Gastrocnemius medialis (tissue), 4 donors: ENCODE measurements around the gene GTF3C1. TPM values are rescaled to one million over a fixed set of nuclear protein-coding genes. Genes with fewer than 3 reads are reported as not detected.
A peak's percentile ranks its signal among the peaks of the same experiment; 100 is the strongest.

ENCODE experiments used
- ATAC-seq, 2 donors: fragments of 150-250 bp; one replicate each; pipeline ENCODE4 v1.9.1; 2016
- DNase-seq, 2 donors: peaks; one replicate each; pipeline ENCODE4 v3.0.0-alpha.2; 2019
- H3K27ac ChIP-seq, 4 donors: fragments of 200-600 bp; sonication (generic); 1 replicate in 1 of 4; 2 replicates in 3 of 4; pipeline ENCODE4 v1.5.1; 2016 to 2018; ENCODE audit warnings: mild to moderate bottlenecking in 2 of 4, moderate library complexity in 1 of 4
- H3K27me3 ChIP-seq, 3 donors: fragments of 200-600 bp; sonication (generic) in 2 of 3; 1 replicate in 1 of 3; 2 replicates in 2 of 3; pipeline versions ENCODE4 v1.5.1 to v1.6.0; 2016 to 2019; ENCODE audit warnings: mild to moderate bottlenecking in 1 of 3, moderate library complexity in 1 of 3
- H3K36me3 ChIP-seq, 2 donors: fragments of 200-600 bp; sonication (generic) in 1 of 2; one replicate each; pipeline ENCODE4 v1.5.1; 2017 to 2018
- H3K4me1 ChIP-seq, 2 donors: fragments of 200-600 bp; sonication (generic) in 1 of 2; one replicate each; pipeline ENCODE4 v1.5.1; 2016 to 2017; ENCODE audit warnings: mild to moderate bottlenecking in 2 of 2
- H3K4me3 ChIP-seq, 4 donors: fragments of 200-600 bp; sonication (generic) in 3 of 4; 1 replicate in 1 of 4; 2 replicates in 3 of 4; pipeline ENCODE4 v1.5.1; 2016 to 2019; ENCODE audit warnings: mild to moderate bottlenecking in 2 of 4
- H3K9me3 ChIP-seq, 3 donors: fragments of 200-600 bp; sonication (generic) in 2 of 3; 1 replicate in 1 of 3; 2 replicates in 2 of 3; pipeline ENCODE4 v1.5.1; 2016 to 2019
- POLR2A ChIP-seq, 2 donors: fragments of 450-650 bp; IDR thresholded peaks; one replicate each; pipeline ENCODE4 v1.6.1; 2017; ENCODE audit warnings: antibody characterized with exemption in 2 of 2, mild to moderate bottlenecking in 2 of 2, moderate library complexity in 2 of 2
- in situ Hi-C, 4 donors: fragments of 200-750 bp; cut with MboI; loops; one replicate each; pipeline versions ENCODE4 v1.15.0 to v1.8.0; 2017; ENCODE audit warnings: low sequenced_read_pairs in 4 of 4
- intact Hi-C: fragments of 100-400 bp; cut with DNase I; formaldehyde crosslinking; loops from one replicate; pipeline ENCODE4 v1.15.1; 2023; ENCODE audit warnings: low total_unique reads
- total RNA-seq, 4 donors: library from RNA; depleted of rRNA; stranded (reverse); fragments of >200 nt; gene quantifications; one replicate each; pipeline versions ENCODE4 v1.1.0 to v1.2.3, GENCODE V29; 2016
- TF ChIP-seq, protein P1 (sequence below), 5 experiments: fragments of 450-650 bp in 3 of 5; fragments of 200-600 bp in 2 of 5; sonication (generic) in 2 of 5; IDR thresholded peaks in 4 of 5; conservative IDR thresholded peaks in 1 of 5; 1 replicate in 4 of 5; 2 replicates in 1 of 5; pipeline ENCODE4 v1.5.1; 2016 to 2019; ENCODE audit warnings: antibody characterized with exemption in 5 of 5, mild to moderate bottlenecking in 3 of 5, moderate library complexity in 3 of 5

The GTF3C1 gene
- total RNA-seq, 4 donors from 2014 or later: 52.0 to 108 (median 67.8) TPM

DNA sequence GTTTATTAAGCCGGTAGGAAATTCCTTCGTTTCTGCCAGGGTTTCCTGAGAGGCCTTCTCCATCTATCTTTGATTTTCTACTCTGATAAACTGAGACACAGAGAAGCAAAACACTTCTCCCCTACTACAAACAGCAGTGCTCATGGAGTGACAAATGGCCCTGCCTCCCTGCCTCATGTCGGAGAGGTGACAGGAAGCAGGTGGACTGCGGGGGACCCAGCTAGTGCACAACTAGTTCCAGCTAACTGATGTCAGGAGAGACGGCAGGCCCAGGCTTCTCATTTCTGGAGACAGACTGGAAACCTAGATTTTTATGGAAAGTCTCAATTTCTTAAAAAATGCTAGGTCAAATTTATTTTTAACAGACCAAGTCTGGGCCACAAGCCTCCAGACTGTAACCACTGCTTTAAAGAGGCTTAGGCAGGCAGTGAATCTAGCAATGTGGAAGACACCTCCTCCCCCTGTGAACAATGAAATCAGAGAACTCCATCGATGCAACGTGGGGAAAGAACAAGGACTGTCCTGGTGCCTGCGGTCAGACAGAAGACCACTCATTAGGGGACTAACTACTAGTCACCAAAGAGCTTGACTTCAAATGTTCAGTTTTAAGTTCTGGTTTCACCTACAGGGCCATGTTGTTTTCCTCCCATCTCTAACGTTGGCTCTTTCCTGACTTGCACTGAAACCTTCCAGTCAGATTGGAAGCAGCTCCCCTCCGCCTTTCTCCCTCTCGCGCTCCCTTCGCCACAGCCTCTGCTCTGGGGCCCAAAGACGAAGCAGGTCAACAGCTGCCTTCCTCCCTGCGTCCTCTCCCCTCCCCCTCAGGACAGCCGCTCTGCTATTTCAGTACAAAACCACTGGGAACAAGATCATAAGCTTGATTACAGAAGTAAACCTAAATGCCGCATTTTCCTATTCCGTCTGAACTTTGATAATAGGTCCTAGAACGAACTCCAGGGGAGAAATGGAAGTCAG lies 17.6 kb downstream of the GTF3C1 start:
- Histone ChIP-seq H3K4me3 (no peak overlapping the region), H3K9me3 (no peaks in the 10 kb centered on the region), H3K27ac (peak overlapping the region; percentile 96 to 98 (median 96)), H3K27me3 (no peaks in the 10 kb centered on the region), H3K4me1 (peaks cover 48 to 50% of the 10 kb centered on the region in 2 donors), H3K36me3 (peaks cover 0 to 65% of the 10 kb centered on the region in 2 donors)
- ATAC-seq: peak; percentile 48 to 59
- in situ Hi-C loops: no loop called here
- intact Hi-C loops: loop anchor here (1.0 to 2.0 kb wide), 3 partner anchors 15 to 50 kb away; no protein-coding TSS in a partner anchor
- no peak for TF ChIP-seq POLR2A (IDR thresholded peaks at IDR 0.05)
- TF ChIP-seq, protein P1, sequence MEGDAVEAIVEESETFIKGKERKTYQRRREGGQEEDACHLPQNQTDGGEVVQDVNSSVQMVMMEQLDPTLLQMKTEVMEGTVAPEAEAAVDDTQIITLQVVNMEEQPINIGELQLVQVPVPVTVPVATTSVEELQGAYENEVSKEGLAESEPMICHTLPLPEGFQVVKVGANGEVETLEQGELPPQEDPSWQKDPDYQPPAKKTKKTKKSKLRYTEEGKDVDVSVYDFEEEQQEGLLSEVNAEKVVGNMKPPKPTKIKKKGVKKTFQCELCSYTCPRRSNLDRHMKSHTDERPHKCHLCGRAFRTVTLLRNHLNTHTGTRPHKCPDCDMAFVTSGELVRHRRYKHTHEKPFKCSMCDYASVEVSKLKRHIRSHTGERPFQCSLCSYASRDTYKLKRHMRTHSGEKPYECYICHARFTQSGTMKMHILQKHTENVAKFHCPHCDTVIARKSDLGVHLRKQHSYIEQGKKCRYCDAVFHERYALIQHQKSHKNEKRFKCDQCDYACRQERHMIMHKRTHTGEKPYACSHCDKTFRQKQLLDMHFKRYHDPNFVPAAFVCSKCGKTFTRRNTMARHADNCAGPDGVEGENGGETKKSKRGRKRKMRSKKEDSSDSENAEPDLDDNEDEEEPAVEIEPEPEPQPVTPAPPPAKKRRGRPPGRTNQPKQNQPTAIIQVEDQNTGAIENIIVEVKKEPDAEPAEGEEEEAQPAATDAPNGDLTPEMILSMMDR (IDR thresholded peaks at IDR 0.05 in 4 of 5, conservative IDR thresholded peaks at IDR 0.05 in 1 of 5): no peak
- DNase-seq: peak; percentile 41 to 71

DNA sequence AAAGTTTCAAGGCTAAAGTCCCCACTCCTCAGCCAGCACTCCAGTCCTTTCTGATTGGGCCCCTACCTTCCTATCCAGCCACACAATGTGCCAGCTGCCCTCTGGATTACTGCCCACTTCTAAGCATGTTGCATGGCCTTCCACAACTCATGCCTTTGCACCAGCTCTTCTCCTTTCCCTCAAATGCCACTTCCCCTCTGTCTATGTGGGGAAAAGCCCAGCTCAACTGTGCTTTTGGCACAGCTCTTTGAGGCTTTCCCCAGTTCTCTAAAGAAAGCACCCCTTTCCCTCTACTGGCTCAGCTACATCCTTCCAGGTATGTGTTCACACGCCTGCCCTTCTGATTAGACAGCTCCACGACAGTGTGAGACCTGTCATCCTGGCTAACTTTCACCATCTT lies 18.5 kb downstream of the GTF3C1 start:
- in situ Hi-C loops (no loop called here), intact Hi-C loops (loop anchor here (1.0 to 2.0 kb wide), 3 partner anchors 14 to 49 kb away; no protein-coding TSS in a partner anchor)
- peak in 1 of 2 donors; percentile 5 for ATAC-seq
- H3K27ac ChIP-seq: peak overlapping the region; percentile 96 to 98 (median 96)
- peaks cover 0 to 65% of the 10 kb centered on the region in 2 donors for H3K36me3 ChIP-seq
- H3K9me3 ChIP-seq: no peaks in the 10 kb centered on the region
- H3K4me3 ChIP-seq: no peak overlapping the region
- no peaks in the 10 kb centered on the region for H3K27me3 ChIP-seq
- TF ChIP-seq, protein P1 (IDR thresholded peaks at IDR 0.05 in 4 of 5, conservative IDR thresholded peaks at IDR 0.05 in 1 of 5): no peak
- TF ChIP-seq POLR2A (IDR thresholded peaks at IDR 0.05): no peak
- H3K4me1 ChIP-seq: peaks cover 55 to 57% of the 10 kb centered on the region in 2 donors
- peak in 1 of 2 donors; percentile 59 for DNase-seq

DNA sequence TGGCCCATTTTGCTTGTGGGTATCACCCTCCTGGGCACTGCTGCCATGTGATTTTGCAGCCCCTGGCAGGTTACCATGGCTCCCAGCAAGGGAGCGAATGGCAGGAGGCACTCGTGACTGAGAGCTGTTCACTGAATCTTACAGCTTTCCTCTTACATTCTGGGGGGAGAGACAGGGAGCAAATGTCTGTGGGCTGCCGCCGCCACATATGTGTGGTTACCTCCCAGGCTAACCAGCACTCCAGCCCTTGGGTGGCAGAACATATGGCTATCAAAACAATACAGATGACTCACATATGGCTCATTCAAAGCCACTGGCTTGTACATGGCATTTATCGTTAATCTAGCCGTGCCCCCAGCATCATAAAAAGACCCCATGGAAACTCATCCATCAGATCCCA lies 19.8 kb downstream of the GTF3C1 start:
- in situ Hi-C loops: no loop called here
- DNase-seq (no peak), ATAC-seq (peak in 1 of 2 donors; percentile 1)
- TF ChIP-seq, protein P1 (IDR thresholded peaks at IDR 0.05 in 4 of 5, conservative IDR thresholded peaks at IDR 0.05 in 1 of 5): no peak
- no peak for TF ChIP-seq POLR2A (IDR thresholded peaks at IDR 0.05)
- Histone ChIP-seq H3K4me1 (peaks cover 60 to 64% of the 10 kb centered on the region in 2 donors), H3K9me3 (no peaks in the 10 kb centered on the region), H3K27ac (peak overlapping the region; percentile 96 to 98 (median 96)), H3K27me3 (no peaks in the 10 kb centered on the region), H3K4me3 (no peak overlapping the region), H3K36me3 (peaks cover 0 to 66% of the 10 kb centered on the region in 2 donors)
- intact Hi-C loops: loop anchor here (2.0 to 10.0 kb wide), 2 partner anchors 13 to 1005 kb away; partner anchors contain the start of gene NUPR1

DNA sequence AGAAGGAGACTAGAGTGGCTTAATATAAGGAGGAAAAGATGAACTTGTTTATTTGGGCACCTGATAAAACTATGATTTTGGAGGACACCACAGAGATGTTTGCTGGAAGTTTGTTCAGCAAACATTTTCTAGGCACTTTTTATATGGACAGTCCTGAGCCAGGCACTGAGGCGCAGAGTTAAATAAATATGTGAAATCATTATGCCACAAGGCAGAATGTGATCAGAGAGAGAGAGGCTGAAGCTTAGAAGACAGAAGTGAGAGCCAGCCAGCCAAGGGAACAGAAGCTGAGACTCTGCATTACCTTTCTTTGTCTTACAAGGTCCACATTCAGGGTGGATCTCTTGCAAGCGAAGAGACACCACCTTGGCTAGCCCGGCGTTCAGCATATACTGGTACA lies 21.4 kb downstream of the GTF3C1 start:
- no peak for DNase-seq
- no peaks in the 10 kb centered on the region for H3K27me3 ChIP-seq
- in situ Hi-C loops (no loop called here), intact Hi-C loops (loop anchor here (10.0 kb wide), 1 partner anchor 1007 kb away; the partner anchor contains the start of gene NUPR1)
- H3K4me1 ChIP-seq: peaks cover 61 to 71% of the 10 kb centered on the region in 2 donors
- TF ChIP-seq, protein P1 (IDR thresholded peaks at IDR 0.05 in 4 of 5, conservative IDR thresholded peaks at IDR 0.05 in 1 of 5): no peak
- TF ChIP-seq POLR2A (IDR thresholded peaks at IDR 0.05): no peak
- ATAC-seq: peak in 1 of 2 donors; percentile 3
- H3K36me3 ChIP-seq: peaks cover 0 to 56% of the 10 kb centered on the region in 2 donors
- H3K9me3 ChIP-seq: no peaks in the 10 kb centered on the region
- no peak overlapping the region for H3K4me3 ChIP-seq
- peak overlapping the region; percentile 96 to 98 (median 96) for H3K27ac ChIP-seq
